NB4 (cell line): ENCODE data around the gene TLCD3B.

ENCODE experiments used
- CTCF ChIP-seq: IDR thresholded peaks from one replicate; pipeline ENCODE4 v1.5.1; 2012; ENCODE audit warnings: low read depth, low read length
- POLR2A ChIP-seq: IDR thresholded peaks from 2 replicates; pipeline ENCODE4 v1.6.1; 2011; ENCODE audit warnings: mild to moderate bottlenecking; ENCODE audit not compliant: insufficient read length; ENCODE audit errors: extremely low read depth
- TF ChIP-seq, protein P1 (sequence below): IDR thresholded peaks from 2 replicates; pipeline ENCODE4 v1.6.1; 2011; ENCODE audit warnings: low read depth, low read length

GRCh38 chr16:29992344-29992967, 38.6 kb downstream of the TLCD3B start:
- TF ChIP-seq CTCF (no peak), POLR2A (no peak)
- TF ChIP-seq, protein P1, sequence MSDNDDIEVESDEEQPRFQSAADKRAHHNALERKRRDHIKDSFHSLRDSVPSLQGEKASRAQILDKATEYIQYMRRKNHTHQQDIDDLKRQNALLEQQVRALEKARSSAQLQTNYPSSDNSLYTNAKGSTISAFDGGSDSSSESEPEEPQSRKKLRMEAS = no peak
